ENCODE data around the gene ABHD4. TPM values are rescaled to one million over a fixed set of nuclear protein-coding genes. Genes with fewer than 3 reads are reported as not detected.

ABHD4 gene
- total RNA-seq, 2 experiments from 2014 or later = 5.6 to 15.6 TPM

DNA sequence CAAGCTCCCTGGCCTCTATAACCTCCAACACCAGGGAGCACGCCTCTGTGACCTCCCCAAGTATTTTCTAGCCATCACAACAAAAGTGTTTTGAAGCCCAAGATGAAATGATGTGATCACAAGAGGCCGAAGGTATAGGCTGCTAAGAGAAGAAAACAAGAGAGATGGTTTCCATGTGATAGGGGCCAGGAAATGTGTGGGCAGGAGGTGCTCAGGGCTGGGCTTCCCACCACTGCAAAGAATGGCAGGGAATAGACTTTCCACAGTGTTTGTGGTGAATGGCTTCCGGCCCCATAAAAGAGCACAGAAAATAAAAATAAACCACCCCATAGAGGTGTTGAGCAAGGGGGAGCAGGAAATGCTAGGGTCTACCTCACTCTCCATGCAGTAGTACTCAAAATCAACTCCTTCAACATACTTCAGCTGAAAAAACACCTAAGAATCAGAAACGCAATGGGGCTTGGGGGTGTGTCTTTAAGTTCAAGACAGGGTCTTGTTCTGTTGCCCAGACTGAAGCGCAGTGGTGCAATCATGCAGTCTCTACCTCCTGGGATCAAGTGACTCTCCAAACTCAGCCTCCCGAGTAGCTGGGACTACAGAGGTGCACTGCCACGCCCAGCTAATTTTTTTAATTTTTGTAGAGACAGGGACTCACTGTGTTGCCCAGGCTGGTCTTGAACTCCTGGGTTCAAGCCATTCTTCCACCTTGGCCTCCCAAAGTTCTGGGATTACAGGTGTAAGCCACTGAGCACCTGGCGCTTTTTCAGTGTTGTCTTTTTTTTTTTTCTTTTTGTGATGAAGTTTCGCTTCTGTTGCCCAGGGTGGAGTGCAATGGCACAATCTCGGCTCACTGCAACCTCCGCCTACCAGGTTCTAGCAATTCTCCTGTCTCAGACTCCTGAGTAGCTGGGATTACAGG is 36.2 kb upstream of the ABHD4 start:
- peak; percentile 55 for DNase-seq (ENCODE audit: low spot score)
- Histone ChIP-seq H3K4me1 (ENCODE audit: insufficient read depth, low read length, poor library complexity, severe bottlenecking) (peaks cover 94% of the 10 kb centered on the region), H3K36me3 (ENCODE audit: insufficient read depth, low read length) (peaks cover 30% of the 10 kb centered on the region), H2AFZ (ENCODE audit: low read length) (peak overlapping the region; percentile 43; the same call in 1 of the 2 replicates), H4K20me1 (ENCODE audit: insufficient read depth, low read length) (no peaks in the 10 kb centered on the region), H3K4me2 (ENCODE audit: low read length) (peak overlapping the region; percentile 61), H3K9me2 (ENCODE audit: insufficient read depth, low read length) (no peaks in the 10 kb centered on the region), H3K79me2 (ENCODE audit: insufficient read depth, low read depth, low read length) (peaks cover 22% of the 10 kb centered on the region; the same call in 1 of the 2 replicates), H3K9me3 (ENCODE audit: low read length) (no peaks in the 10 kb centered on the region), H3K4me3 (ENCODE audit: low read depth, low read length, poor library complexity, severe bottlenecking) (peak overlapping the region; percentile 30), H3K27ac (ENCODE audit: low read depth, low read length, poor library complexity, severe bottlenecking) (peak overlapping the region; percentile 83)
- CTCF ChIA-PET (ENCODE audit: unreplicated experiment) = interaction anchor here (0.7 to 2.5 kb wide), 3 partner anchors 8 to 86 kb away, joined by 3 to 9 read pairs (median 3); no protein-coding TSS in a partner anchor
- POLR2A ChIA-PET = interaction anchor here (0.6 to 2.6 kb wide), 14 partner anchors 9 to 413 kb away, joined by 3 to 21 read pairs (median 3); no protein-coding TSS in a partner anchor
- intact Hi-C loops (cut with micrococcal nuclease; ENCODE audit: unreplicated experiment) = no loop called here
- TF ChIP-seq, protein P1, sequence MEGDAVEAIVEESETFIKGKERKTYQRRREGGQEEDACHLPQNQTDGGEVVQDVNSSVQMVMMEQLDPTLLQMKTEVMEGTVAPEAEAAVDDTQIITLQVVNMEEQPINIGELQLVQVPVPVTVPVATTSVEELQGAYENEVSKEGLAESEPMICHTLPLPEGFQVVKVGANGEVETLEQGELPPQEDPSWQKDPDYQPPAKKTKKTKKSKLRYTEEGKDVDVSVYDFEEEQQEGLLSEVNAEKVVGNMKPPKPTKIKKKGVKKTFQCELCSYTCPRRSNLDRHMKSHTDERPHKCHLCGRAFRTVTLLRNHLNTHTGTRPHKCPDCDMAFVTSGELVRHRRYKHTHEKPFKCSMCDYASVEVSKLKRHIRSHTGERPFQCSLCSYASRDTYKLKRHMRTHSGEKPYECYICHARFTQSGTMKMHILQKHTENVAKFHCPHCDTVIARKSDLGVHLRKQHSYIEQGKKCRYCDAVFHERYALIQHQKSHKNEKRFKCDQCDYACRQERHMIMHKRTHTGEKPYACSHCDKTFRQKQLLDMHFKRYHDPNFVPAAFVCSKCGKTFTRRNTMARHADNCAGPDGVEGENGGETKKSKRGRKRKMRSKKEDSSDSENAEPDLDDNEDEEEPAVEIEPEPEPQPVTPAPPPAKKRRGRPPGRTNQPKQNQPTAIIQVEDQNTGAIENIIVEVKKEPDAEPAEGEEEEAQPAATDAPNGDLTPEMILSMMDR (conservative IDR thresholded peaks at IDR 0.05; ENCODE audit: low read length) = no peak
- TF ChIP-seq EZH2phosphoT487 (IDR thresholded peaks at IDR 0.05; ENCODE audit: borderline replicate concordance, low read depth, low read length) = no peak
- no TSS peak for BruUV-seq (replicated peaks)

DNA sequence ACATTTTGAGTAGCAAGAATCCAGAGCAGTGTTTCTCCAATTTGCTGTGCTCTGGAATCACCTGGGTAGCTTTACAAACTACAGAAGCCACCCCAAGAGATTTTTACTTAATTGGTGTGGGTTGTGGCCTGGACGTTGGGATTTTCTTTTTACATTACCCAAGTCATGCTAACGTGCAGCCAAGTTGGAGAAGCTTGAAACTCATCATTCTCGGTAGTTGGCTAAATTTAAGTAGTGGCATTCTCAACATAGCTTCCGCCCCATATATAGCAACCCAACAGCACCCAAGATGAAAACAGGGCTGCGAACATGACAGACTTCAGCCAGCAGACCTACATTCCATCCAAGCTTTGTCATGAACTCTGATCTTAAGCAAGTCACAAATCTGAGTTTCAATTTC is 34.1 kb upstream of the ABHD4 start:
- H3K27ac ChIP-seq (ENCODE audit: low read depth, low read length, poor library complexity, severe bottlenecking) = peak overlapping the region; percentile 83
- intact Hi-C loops (cut with micrococcal nuclease; ENCODE audit: unreplicated experiment) = no loop called here
- BruUV-seq (replicated peaks) = no TSS peak
- no peaks in the 10 kb centered on the region for H3K9me3 ChIP-seq (ENCODE audit: low read length)
- peak overlapping the region; percentile 56 for H3K4me2 ChIP-seq (ENCODE audit: low read length)
- H2AFZ ChIP-seq (ENCODE audit: low read length) = 0 out of 2 replicates have a peak overlapping the region, but pooled peaks have one; percentile 6
- H3K36me3 ChIP-seq (ENCODE audit: insufficient read depth, low read length) = peaks cover 37% of the 10 kb centered on the region
- ChIA-PET POLR2A (interaction anchor here (0.5 to 3.7 kb wide), 12 partner anchors 20 to 1772 kb away, joined by 3 to 23 read pairs (median 3); no protein-coding TSS in a partner anchor), CTCF (ENCODE audit: unreplicated experiment) (interaction anchor here (0.6 kb wide), 1 partner anchor 205 kb away, joined by 3 read pairs; no protein-coding TSS in a partner anchor)
- no peaks in the 10 kb centered on the region for H4K20me1 ChIP-seq (ENCODE audit: insufficient read depth, low read length)
- peaks cover 94% of the 10 kb centered on the region for H3K4me1 ChIP-seq (ENCODE audit: insufficient read depth, low read length, poor library complexity, severe bottlenecking)
- DNase-seq (ENCODE audit: low spot score) = peak; percentile 54
- peaks cover 42% of the 10 kb centered on the region; the same call in 1 of the 2 replicates for H3K79me2 ChIP-seq (ENCODE audit: insufficient read depth, low read depth, low read length)
- no peaks in the 10 kb centered on the region for H3K9me2 ChIP-seq (ENCODE audit: insufficient read depth, low read length)
- TF ChIP-seq EZH2phosphoT487 (IDR thresholded peaks at IDR 0.05; ENCODE audit: borderline replicate concordance, low read depth, low read length) = no peak
- TF ChIP-seq, protein P1 (conservative IDR thresholded peaks at IDR 0.05; ENCODE audit: low read length) = no peak
- peak overlapping the region; percentile 15 for H3K4me3 ChIP-seq (ENCODE audit: low read depth, low read length, poor library complexity, severe bottlenecking)
